Mammary epithelial cell (primary cell): ENCODE measurements around the gene RHOBTB3.

Experiments used
- CTCF ChIP-seq, 2 donors: IDR thresholded peaks in 1 of 2; conservative IDR thresholded peaks in 1 of 2; 2 replicates each; pipeline ENCODE4 v1.5.1; 2011 to 2012; ENCODE audit warnings: inconsistent platforms in 2 of 2, low read length in 2 of 2, mild to moderate bottlenecking in 2 of 2, control low read depth in 1 of 2, low read depth in 1 of 2; ENCODE audit not compliant: insufficient read depth in 1 of 2; ENCODE audit errors: extremely low read depth in 1 of 2
- EZH2 ChIP-seq: IDR thresholded peaks from 2 replicates; pipeline ENCODE4 v1.6.1; 2012; ENCODE audit warnings: low read length, inconsistent platforms, borderline replicate concordance

- TF ChIP-seq CTCF (conservative IDR thresholded peaks at IDR 0.05 in 1 of 2, IDR thresholded peaks at IDR 0.05 in 1 of 2; ENCODE audit: extremely low read depth in 1 of 2, insufficient read depth in 1 of 2, low read depth in 1 of 2, low read length in 2 of 2) (no peak), EZH2 (no peak)
These were observed 44.5 kb upstream of the RHOBTB3 start for GRCh38 chr5:95686651-95687050.
